Transverse colon (tissue), 4 donors: ENCODE measurements around the gene SLC35G1. TPM values are rescaled to one million over a fixed set of nuclear protein-coding genes. Genes with fewer than 3 reads are reported as not detected.
A peak's percentile ranks its signal among the peaks of the same experiment; 100 is the strongest.

Source experiments
- DNase-seq: peaks from one replicate; pipeline ENCODE4 v3.0.0-alpha.2; 2019
- H3K27ac ChIP-seq, 4 donors: fragments of 200-600 bp; sonication (generic); 2 replicates each; pipeline ENCODE4 v1.5.1; 2016 to 2018; ENCODE audit warnings: inconsistent platforms in 4 of 4
- H3K27me3 ChIP-seq: fragments of 200-600 bp; sonication (generic); 2 replicates; pipeline ENCODE4 v1.5.1; 2017; ENCODE audit warnings: inconsistent platforms
- H3K36me3 ChIP-seq, 4 donors: fragments of 200-600 bp; sonication (generic); 2 replicates each; pipeline ENCODE4 v1.5.1; 2017 to 2019; ENCODE audit warnings: inconsistent platforms in 4 of 4
- H3K4me1 ChIP-seq, 4 donors: fragments of 200-600 bp; sonication (generic); 2 replicates each; pipeline ENCODE4 v1.5.1; 2017 to 2020; ENCODE audit warnings: inconsistent platforms in 4 of 4
- H3K4me3 ChIP-seq, 4 donors: fragments of 200-600 bp; sonication (generic); 1 replicate in 1 of 4; 2 replicates in 3 of 4; pipeline versions ENCODE4 v1.5.1 to v1.6.1; 2017 to 2019; ENCODE audit warnings: inconsistent platforms in 4 of 4
- H3K9me3 ChIP-seq, 2 donors: fragments of 200-600 bp; sonication (generic); 2 replicates each; pipeline ENCODE4 v1.5.1; 2017 to 2019; ENCODE audit warnings: inconsistent platforms in 2 of 2
- CTCF ChIP-seq, 5 experiments: fragments of 200-600 bp in 3 of 5; fragments of 450-650 bp in 2 of 5; sonication (generic) in 3 of 5; IDR thresholded peaks; 1 replicate in 2 of 5; 2 replicates in 3 of 5; pipeline ENCODE4 v1.5.1; 2016 to 2017; ENCODE audit warnings: antibody characterized with exemption in 5 of 5, inconsistent platforms in 3 of 5, mild to moderate bottlenecking in 2 of 5, moderate library complexity in 1 of 5
- EP300 ChIP-seq: sonication (generic); formaldehyde crosslinking; IDR thresholded peaks from one replicate; pipeline ENCODE4 v1.6.1; 2017; ENCODE audit warnings: antibody characterized with exemption, low read depth
- POLR2A ChIP-seq: fragments of 450-650 bp; IDR thresholded peaks from one replicate; pipeline ENCODE4 v1.6.1; 2016; ENCODE audit warnings: antibody characterized with exemption, mild to moderate bottlenecking, moderate library complexity
- POLR2AphosphoS5 ChIP-seq, 3 donors: sonication (generic); formaldehyde crosslinking; IDR thresholded peaks; one replicate each; pipeline ENCODE4 v1.6.1; 2016; ENCODE audit warnings: antibody characterized with exemption in 3 of 3
- WGBS, 2 donors: methylation state at CpG; one replicate each; pipeline ENCODE4 v1.1.5; 2018; ENCODE audit warnings: low coverage in 1 of 2; 5-methylcytosine and 5-hydroxymethylcytosine counted together
- in situ Hi-C, 4 donors: fragments of 200-750 bp; cut with MboI; loops; one replicate each; pipeline versions ENCODE4 v1.15.0 to v1.15.1; 2017; ENCODE audit warnings: low sequenced_read_pairs in 3 of 4, low pct_ligation_motif_present in 1 of 4, low pct_unique_long_range_greater_than_20kb in 1 of 4
- intact Hi-C: fragments of 100-400 bp; cut with DNase I; formaldehyde crosslinking; loops from one replicate; pipeline ENCODE4 v1.15.1; 2023; ENCODE audit warnings: low total_unique reads
- total RNA-seq, 4 donors: library from RNA; depleted of rRNA; stranded (reverse); fragments of >200 nt; gene quantifications; one replicate each; pipeline ENCODE4 v1.1.0, GENCODE V29; 2016

Gene SLC35G1
- total RNA-seq, 4 donors from 2014 or later: 7.4 to 42.1 (median 28.9) TPM

- in situ Hi-C loops (loop anchor here in 3 of 4 donors (10.0 to 25.0 kb wide), 2 partner anchors 400 to 402 kb away; no protein-coding TSS in a partner anchor), intact Hi-C loops (no loop called here)
- Histone ChIP-seq H3K9me3 (no peaks in the 10 kb centered on the region), H3K4me1 (peaks cover 0 to 6% (median 0%) of the 10 kb centered on the region in 4 donors), H3K36me3 (no peaks in the 10 kb centered on the region), H3K4me3 (no peak overlapping the region), H3K27me3 (no peaks in the 10 kb centered on the region), H3K27ac (no peak overlapping the region)
- no peak for DNase-seq
- WGBS, 2 donors: 93 to 97% methylated on average over 2 of the region's 2 CpGs
- no peak for TF ChIP-seq POLR2A
- TF ChIP-seq POLR2AphosphoS5 (IDR thresholded peaks at IDR 0.05): no peak
- no peak for TF ChIP-seq CTCF (IDR thresholded peaks at IDR 0.05)
- TF ChIP-seq EP300: no peak
These were observed 18.7 kb downstream of the SLC35G1 start for GRCh38 chr10:93912444-93912843.

GRCh38 chr10:93913706-93914105 lies 19.9 kb downstream of the SLC35G1 start:
- intact Hi-C loops: no loop called here
- 47 to 59% methylated on average over 3 of the region's 3 CpGs for WGBS, 2 donors

GRCh38 chr10:93915598-93915997 lies 21.8 kb downstream of the SLC35G1 start:
- no peak for TF ChIP-seq POLR2AphosphoS5 (IDR thresholded peaks at IDR 0.05)
- TF ChIP-seq EP300: no peak
- no peak for TF ChIP-seq POLR2A
- TF ChIP-seq CTCF (IDR thresholded peaks at IDR 0.05): no peak
- intact Hi-C loops: no loop called here
- no peak for DNase-seq
- Histone ChIP-seq H3K4me1 (peaks cover 0 to 8% (median 0%) of the 10 kb centered on the region in 4 donors), H3K27me3 (no peaks in the 10 kb centered on the region), H3K9me3 (no peaks in the 10 kb centered on the region), H3K4me3 (no peak overlapping the region), H3K27ac (no peak overlapping the region), H3K36me3 (no peaks in the 10 kb centered on the region)
- in situ Hi-C loops: loop anchor here in 3 of 4 donors (10.0 to 25.0 kb wide), 2 partner anchors 397 to 399 kb away; no protein-coding TSS in a partner anchor
- 92 to 93% methylated on average over 6 of the region's 6 CpGs for WGBS, 2 donors

More at GRCh38 chr10:93913706-93914105, 19.9 kb downstream of the SLC35G1 start:
- no peak for TF ChIP-seq POLR2A
- no peak for TF ChIP-seq CTCF (IDR thresholded peaks at IDR 0.05)
- no peak for TF ChIP-seq POLR2AphosphoS5 (IDR thresholded peaks at IDR 0.05)
- no peak for TF ChIP-seq EP300
- H3K36me3 ChIP-seq: no peaks in the 10 kb centered on the region
- no peak for DNase-seq
- H3K4me1 ChIP-seq: peaks cover 0 to 8% (median 0%) of the 10 kb centered on the region in 4 donors
- H3K27me3 ChIP-seq: no peaks in the 10 kb centered on the region
- in situ Hi-C loops: loop anchor here in 3 of 4 donors (10.0 to 25.0 kb wide), 2 partner anchors 399 to 401 kb away; no protein-coding TSS in a partner anchor
- no peaks in the 10 kb centered on the region for H3K9me3 ChIP-seq
- H3K4me3 ChIP-seq: no peak overlapping the region
- no peak overlapping the region for H3K27ac ChIP-seq

GRCh38 chr10:93916257-93917063 lies 22.7 kb downstream of the SLC35G1 start:
- DNase-seq: no peak
- no peak for TF ChIP-seq POLR2AphosphoS5 (IDR thresholded peaks at IDR 0.05)
- TF ChIP-seq EP300: no peak
- TF ChIP-seq CTCF (IDR thresholded peaks at IDR 0.05): peak; percentile 45 to 58 (median 52)
- no peak for TF ChIP-seq POLR2A
- Histone ChIP-seq H3K36me3 (no peaks in the 10 kb centered on the region), H3K4me1 (peaks cover 0 to 8% (median 0%) of the 10 kb centered on the region in 4 donors), H3K4me3 (peak overlapping the region in 2 of 4 donors; percentile 2 to 12), H3K9me3 (no peaks in the 10 kb centered on the region), H3K27ac (no peak overlapping the region), H3K27me3 (no peaks in the 10 kb centered on the region)
- in situ Hi-C loops: loop anchor here in 3 of 4 donors (10.0 to 25.0 kb wide), 2 partner anchors 396 to 398 kb away; no protein-coding TSS in a partner anchor
- intact Hi-C loops: loop anchor here (2.0 kb wide), 1 partner anchor 402 kb away; no protein-coding TSS in a partner anchor
- 62 to 66% methylated on average over 8 of the region's 8 CpGs for WGBS, 2 donors
